IPS DF 19.7 (cell line): ENCODE data around the gene PGGHG.

ENCODE experiments used
- DNase-seq: peaks from one replicate; pipeline ENCODE4 v3.0.0-alpha.2; 2013; ENCODE audit warnings: low read depth, low spot score

Gene PGGHG

GRCh38 chr11:269146-269890 is 19.6 kb upstream of the PGGHG start:
- DNase-seq = no peak

- no peak for DNase-seq
These were observed 18.2 kb upstream of the PGGHG start for GRCh38 chr11:270451-271318.

GRCh38 chr11:271319-271715 is 17.6 kb upstream of the PGGHG start:
- no peak for DNase-seq

- DNase-seq = no peak
These were observed 16.6 kb upstream of the PGGHG start for GRCh38 chr11:272195-272930.

- no peak for DNase-seq
These were observed 16.1 kb upstream of the PGGHG start for GRCh38 chr11:272931-273198.

- DNase-seq = no peak
These were observed 12.7 kb upstream of the PGGHG start for GRCh38 chr11:276219-276618.

GRCh38 chr11:278001-278951 is 10.7 kb upstream of the PGGHG start, which contains the start of gene NLRP6:
Gene NLRP6 (plus strand): TSS chr11:278407. CDS start chr11:278570, 163 bp downstream.
- DNase-seq = no peak

GRCh38 chr11:279040-279965 is 9.6 kb upstream of the PGGHG start:
- DNase-seq = no peak

GRCh38 chr11:279966-280705 is 8.8 kb upstream of the PGGHG start:
- no peak for DNase-seq

GRCh38 chr11:280706-281485 is 8.0 kb upstream of the PGGHG start:
- no peak for DNase-seq

GRCh38 chr11:281486-282161 is 7.3 kb upstream of the PGGHG start:
- DNase-seq = no peak

GRCh38 chr11:282171-282570 is 6.8 kb upstream of the PGGHG start:
- DNase-seq = no peak

- no peak for DNase-seq
These were observed 6.1 kb upstream of the PGGHG start for GRCh38 chr11:282630-283360.

GRCh38 chr11:283405-284104 is 5.4 kb upstream of the PGGHG start:
- no peak for DNase-seq

GRCh38 chr11:284105-285020 is 4.6 kb upstream of the PGGHG start:
- DNase-seq = no peak
